ENCODE data around the gene UBE2E2. TPM values are rescaled to one million over a fixed set of nuclear protein-coding genes. Genes with fewer than 3 reads are reported as not detected.

The UBE2E2 gene
- total RNA-seq, 2 experiments from 2014 or later, result 14.1 to 20.2 TPM

- ATAC-seq (ENCODE audit: poor library complexity), result no peak
- H3K4me1 Mint-ChIP-seq (ENCODE audit: low read depth), result no peaks in the 10 kb centered on the region
- no peaks in the 10 kb centered on the region for H3K36me3 Mint-ChIP-seq (ENCODE audit: low read depth)
- Histone ChIP-seq H3K36me3 (ENCODE audit: insufficient read depth, low read length) (no peaks in the 10 kb centered on the region), H3K9me3 (ENCODE audit: control insufficient read depth in 1 of 2, insufficient read depth in 1 of 2, low read length in 2 of 2) (no peaks in the 10 kb centered on the region), H3K4me1 (ENCODE audit: insufficient read depth, low read length) (no peaks in the 10 kb centered on the region), H3K27ac (ENCODE audit: low read depth in 1 of 2, low read length in 2 of 2) (no peak overlapping the region), H3K4me3 (ENCODE audit: low read length) (no peak overlapping the region), H3K27me3 (ENCODE audit: control insufficient read depth in 1 of 2, insufficient read depth in 2 of 2, low read length in 2 of 2) (no peaks in the 10 kb centered on the region)
- no peaks in the 10 kb centered on the region for H3K27me3 Mint-ChIP-seq
- peak in 1 of 14 experiments; percentile 30 for DNase-seq
- intact Hi-C loops (cut with DNase I, micrococcal nuclease), result no loop called here
- TF ChIP-seq CTCF (IDR thresholded peaks at IDR 0.05), result no peak
- POLR2A ChIA-PET, result no interaction called here
- no peak overlapping the region for H3K4me3 Mint-ChIP-seq
- CTCF ChIA-PET, result no interaction called here
- H3K27ac Mint-ChIP-seq, result no peak overlapping the region
- peaks cover 2% of the 10 kb centered on the region for H3K9me3 Mint-ChIP-seq
Measured at GRCh38 chr3:23159929-23160328, 43.2 kb upstream of the UBE2E2 start.

GRCh38 chr3:23161308-23161707 lies 41.8 kb upstream of the UBE2E2 start:
- Histone ChIP-seq H3K36me3 (ENCODE audit: insufficient read depth, low read length) (no peaks in the 10 kb centered on the region), H3K4me1 (ENCODE audit: insufficient read depth, low read length) (no peaks in the 10 kb centered on the region), H3K27me3 (ENCODE audit: control insufficient read depth in 1 of 2, insufficient read depth in 2 of 2, low read length in 2 of 2) (no peaks in the 10 kb centered on the region), H3K4me3 (ENCODE audit: low read length) (no peak overlapping the region), H3K27ac (ENCODE audit: low read depth in 1 of 2, low read length in 2 of 2) (no peak overlapping the region), H3K9me3 (ENCODE audit: control insufficient read depth in 1 of 2, insufficient read depth in 1 of 2, low read length in 2 of 2) (no peaks in the 10 kb centered on the region)
- ATAC-seq (ENCODE audit: poor library complexity) (no peak), DNase-seq (no peak)
- CTCF ChIA-PET, result no interaction called here
- peaks cover 2% of the 10 kb centered on the region for H3K9me3 Mint-ChIP-seq
- H3K36me3 Mint-ChIP-seq (ENCODE audit: low read depth), result no peaks in the 10 kb centered on the region
- no peak overlapping the region for H3K4me3 Mint-ChIP-seq
- no peaks in the 10 kb centered on the region for H3K27me3 Mint-ChIP-seq
- H3K27ac Mint-ChIP-seq, result no peak overlapping the region
- POLR2A ChIA-PET, result interaction anchor here (0.7 kb wide), 1 partner anchor 602 kb away, joined by 3 read pairs; no protein-coding TSS in a partner anchor
- no peak for TF ChIP-seq CTCF (IDR thresholded peaks at IDR 0.05)
- intact Hi-C loops (cut with DNase I, micrococcal nuclease), result no loop called here
- no peaks in the 10 kb centered on the region for H3K4me1 Mint-ChIP-seq (ENCODE audit: low read depth)

DNA sequence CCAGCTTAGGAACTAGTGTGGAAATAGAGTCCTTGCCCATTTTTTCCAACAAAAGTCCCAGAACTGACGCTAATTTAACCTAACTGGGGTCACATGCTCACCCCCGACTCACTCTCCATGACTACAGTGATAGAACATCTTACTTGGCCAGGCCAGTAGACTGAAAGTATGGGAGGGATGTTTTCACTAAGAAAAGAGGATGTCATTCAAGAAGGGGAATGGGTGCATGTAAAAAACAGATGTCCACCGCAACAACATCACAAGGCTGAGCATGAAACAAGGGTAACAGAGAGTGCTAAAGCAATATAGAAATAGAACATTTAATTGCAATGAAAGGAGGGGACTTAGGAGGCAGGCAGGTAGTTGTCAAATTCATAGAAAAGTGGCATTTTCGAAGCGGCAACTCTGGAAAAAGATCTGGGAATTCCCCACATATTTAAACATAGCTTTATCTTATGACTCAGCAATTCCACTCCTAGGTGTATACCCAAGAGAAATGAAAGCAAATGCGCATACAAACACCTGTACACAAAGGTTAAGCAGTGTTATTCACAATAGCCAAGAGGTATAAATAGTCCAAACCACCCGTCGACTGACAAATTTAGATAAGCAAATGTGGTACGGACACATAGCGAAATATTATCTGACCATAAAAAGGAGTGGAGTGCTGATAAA lies 41.1 kb upstream of the UBE2E2 start:
- no peaks in the 10 kb centered on the region for H3K9me3 ChIP-seq (ENCODE audit: control insufficient read depth in 1 of 2, insufficient read depth in 1 of 2, low read length in 2 of 2)
- no peaks in the 10 kb centered on the region for H3K36me3 Mint-ChIP-seq (ENCODE audit: low read depth)
- no peaks in the 10 kb centered on the region for H3K36me3 ChIP-seq (ENCODE audit: insufficient read depth, low read length)
- no peaks in the 10 kb centered on the region for H3K4me1 Mint-ChIP-seq (ENCODE audit: low read depth)
- DNase-seq (no peak), ATAC-seq (ENCODE audit: poor library complexity) (no peak)
- intact Hi-C loops (cut with DNase I, micrococcal nuclease), result no loop called here
- no peaks in the 10 kb centered on the region for H3K4me1 ChIP-seq (ENCODE audit: insufficient read depth, low read length)
- POLR2A ChIA-PET, result no interaction called here
- no peak overlapping the region for H3K4me3 Mint-ChIP-seq
- H3K27me3 ChIP-seq (ENCODE audit: control insufficient read depth in 1 of 2, insufficient read depth in 2 of 2, low read length in 2 of 2), result no peaks in the 10 kb centered on the region
- H3K27me3 Mint-ChIP-seq, result no peaks in the 10 kb centered on the region
- no peak overlapping the region for H3K4me3 ChIP-seq (ENCODE audit: low read length)
- no peak overlapping the region for H3K27ac Mint-ChIP-seq
- no peak for TF ChIP-seq CTCF (IDR thresholded peaks at IDR 0.05)
- CTCF ChIA-PET, result no interaction called here
- no peak overlapping the region for H3K27ac ChIP-seq (ENCODE audit: low read depth in 1 of 2, low read length in 2 of 2)
- peaks cover 2% of the 10 kb centered on the region for H3K9me3 Mint-ChIP-seq

All from CD4-positive, alpha-beta T cell (primary cell).